Type B pancreatic cell (in vitro differentiated cells): ENCODE results near the gene DYNLT2. TPM values are rescaled to one million over a fixed set of nuclear protein-coding genes. Genes with fewer than 3 reads are reported as not detected.

Experiments
- DNase-seq: peaks from one replicate; pipeline ENCODE4 v3.0.0; 2021; ENCODE audit warnings: mixed read lengths; ENCODE audit not compliant: unreplicated experiment; ENCODE audit errors: extremely low spot score
- H3K27ac Mint-ChIP-seq: 2 replicates; pipeline ENCODE4 v1.8.0; 2021; ENCODE audit warnings: mild to moderate bottlenecking, mixed read lengths
- H3K27me3 Mint-ChIP-seq: 2 replicates; pipeline ENCODE4 v1.8.0; 2021; ENCODE audit warnings: mixed read lengths
- H3K36me3 Mint-ChIP-seq: 2 replicates; pipeline ENCODE4 v1.8.0; 2021; ENCODE audit warnings: mixed read lengths
- H3K4me1 Mint-ChIP-seq: one replicate; pipeline ENCODE4 v1.8.0; 2021; ENCODE audit warnings: mixed read lengths; ENCODE audit not compliant: unreplicated experiment
- H3K4me3 Mint-ChIP-seq: 2 replicates; pipeline ENCODE4 v1.8.0; 2021; ENCODE audit warnings: mild to moderate bottlenecking, mixed read lengths
- H3K9me3 Mint-ChIP-seq: 2 replicates; pipeline ENCODE4 v1.8.0; 2021; ENCODE audit warnings: mixed read lengths
- total RNA-seq: library from RNA; stranded (reverse); gene quantifications from 2 replicates; pipeline ENCODE4 v1.2.1, GENCODE V29; 2021; ENCODE audit warnings: low replicate concordance
- TF ChIP-seq, protein P1 (sequence below): fragments of 200-600 bp; sonication (generic); conservative IDR thresholded peaks from 2 replicates; pipeline ENCODE4 v1.5.0; 2021; ENCODE audit warnings: antibody characterized with exemption, mild to moderate bottlenecking

The DYNLT2 gene
- total RNA-seq, 1 donor from 2014 or later, result 2.6 TPM

DNA sequence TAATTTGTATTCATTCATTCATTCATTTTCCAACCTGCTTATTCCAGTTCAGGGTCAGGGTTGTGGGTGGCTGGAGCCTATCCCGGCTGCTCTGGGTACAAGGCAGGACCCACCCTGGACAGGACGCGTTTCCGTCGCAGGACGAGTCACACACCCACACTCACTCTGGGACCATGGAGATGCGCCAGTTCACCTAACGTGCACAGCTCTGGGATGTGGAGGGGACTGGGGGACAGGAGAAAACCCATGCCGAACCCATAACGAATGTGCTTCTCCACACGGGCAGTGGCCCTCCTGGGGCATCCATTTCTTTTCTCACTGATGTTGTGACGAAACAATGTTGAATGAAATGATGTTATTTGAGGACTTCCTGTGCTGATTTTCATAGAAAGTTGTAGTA is 26.5 kb upstream of the DYNLT2 start:
- Mint-ChIP-seq H3K9me3 (no peaks in the 10 kb centered on the region), H3K4me3 (no peak overlapping the region), H3K36me3 (peaks cover 3% of the 10 kb centered on the region), H3K27me3 (no peaks in the 10 kb centered on the region), H3K4me1 (no peaks in the 10 kb centered on the region), H3K27ac (no peak overlapping the region)
- TF ChIP-seq, protein P1, sequence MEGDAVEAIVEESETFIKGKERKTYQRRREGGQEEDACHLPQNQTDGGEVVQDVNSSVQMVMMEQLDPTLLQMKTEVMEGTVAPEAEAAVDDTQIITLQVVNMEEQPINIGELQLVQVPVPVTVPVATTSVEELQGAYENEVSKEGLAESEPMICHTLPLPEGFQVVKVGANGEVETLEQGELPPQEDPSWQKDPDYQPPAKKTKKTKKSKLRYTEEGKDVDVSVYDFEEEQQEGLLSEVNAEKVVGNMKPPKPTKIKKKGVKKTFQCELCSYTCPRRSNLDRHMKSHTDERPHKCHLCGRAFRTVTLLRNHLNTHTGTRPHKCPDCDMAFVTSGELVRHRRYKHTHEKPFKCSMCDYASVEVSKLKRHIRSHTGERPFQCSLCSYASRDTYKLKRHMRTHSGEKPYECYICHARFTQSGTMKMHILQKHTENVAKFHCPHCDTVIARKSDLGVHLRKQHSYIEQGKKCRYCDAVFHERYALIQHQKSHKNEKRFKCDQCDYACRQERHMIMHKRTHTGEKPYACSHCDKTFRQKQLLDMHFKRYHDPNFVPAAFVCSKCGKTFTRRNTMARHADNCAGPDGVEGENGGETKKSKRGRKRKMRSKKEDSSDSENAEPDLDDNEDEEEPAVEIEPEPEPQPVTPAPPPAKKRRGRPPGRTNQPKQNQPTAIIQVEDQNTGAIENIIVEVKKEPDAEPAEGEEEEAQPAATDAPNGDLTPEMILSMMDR, result no peak
- no peak for DNase-seq

DNA sequence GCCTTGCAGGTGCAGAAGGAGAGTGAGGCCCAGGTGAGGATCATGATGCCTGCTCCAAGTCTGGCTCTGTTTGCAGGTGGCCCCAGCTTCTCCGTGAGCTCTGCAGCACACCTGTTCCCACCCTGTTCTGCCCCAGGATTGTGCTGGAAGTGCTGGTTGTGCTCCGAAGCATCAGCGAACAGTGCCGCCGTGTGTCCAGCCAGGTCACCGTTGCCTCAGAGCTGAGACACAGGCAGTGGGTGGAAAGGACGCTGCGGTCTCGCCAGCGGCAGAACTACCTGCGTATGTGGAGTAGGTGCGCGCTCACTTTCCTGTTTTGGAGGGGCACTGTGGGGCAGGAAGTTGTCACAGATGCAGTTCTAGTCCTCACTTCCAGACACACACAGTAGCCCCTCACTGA is 25.0 kb upstream of the DYNLT2 start:
- Mint-ChIP-seq H3K27ac (no peak overlapping the region), H3K4me1 (no peaks in the 10 kb centered on the region), H3K36me3 (peaks cover 4% of the 10 kb centered on the region), H3K4me3 (no peak overlapping the region), H3K27me3 (no peaks in the 10 kb centered on the region), H3K9me3 (no peaks in the 10 kb centered on the region)
- no peak for DNase-seq
- TF ChIP-seq, protein P1, result no peak

DNA sequence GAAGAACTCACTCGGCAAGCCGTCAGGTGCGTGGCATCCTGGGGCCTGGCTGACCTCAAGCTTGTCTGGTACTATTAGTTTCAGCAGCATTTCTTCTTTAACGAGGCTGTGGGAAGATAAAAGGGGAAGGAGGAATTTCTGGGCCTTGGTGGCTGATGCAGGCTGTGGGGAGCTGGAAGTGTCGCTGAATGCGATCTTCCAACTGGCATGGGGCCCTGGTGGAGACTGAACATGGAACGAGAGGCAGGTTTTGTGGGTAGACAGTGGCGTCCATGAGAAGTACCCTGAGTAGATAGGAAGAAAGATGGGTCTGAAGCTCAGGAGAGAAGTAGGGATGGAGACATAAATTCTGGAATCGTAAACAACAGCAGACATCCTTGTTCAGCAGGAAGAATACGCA is 23.9 kb upstream of the DYNLT2 start:
- Mint-ChIP-seq H3K4me1 (no peaks in the 10 kb centered on the region), H3K36me3 (peaks cover 4% of the 10 kb centered on the region), H3K9me3 (no peaks in the 10 kb centered on the region), H3K27ac (no peak overlapping the region), H3K27me3 (no peaks in the 10 kb centered on the region), H3K4me3 (no peak overlapping the region)
- TF ChIP-seq, protein P1, result no peak
- DNase-seq, result no peak

DNA sequence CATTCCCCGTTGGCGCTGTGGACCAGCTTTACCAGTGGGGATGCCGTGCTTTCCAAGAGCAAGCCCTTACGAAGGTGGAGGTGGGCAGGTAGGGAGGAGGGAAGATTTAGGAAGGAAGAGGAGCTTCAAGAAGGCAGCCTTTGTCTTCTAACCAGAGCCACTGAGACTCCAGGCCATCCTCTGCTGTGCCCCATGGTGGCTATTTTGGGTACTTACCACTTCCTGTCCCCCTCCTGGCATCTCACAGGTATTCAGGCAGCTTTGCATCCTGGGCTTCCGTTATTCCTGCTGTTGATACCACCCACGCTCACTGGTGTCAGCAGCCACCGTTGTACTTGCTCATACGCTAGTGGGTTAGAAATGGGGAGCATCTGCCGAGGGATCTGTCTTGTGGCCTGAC is 23.0 kb upstream of the DYNLT2 start:
- Mint-ChIP-seq H3K36me3 (peaks cover 4% of the 10 kb centered on the region), H3K9me3 (no peaks in the 10 kb centered on the region), H3K4me1 (no peaks in the 10 kb centered on the region), H3K27me3 (no peaks in the 10 kb centered on the region), H3K27ac (no peak overlapping the region), H3K4me3 (no peak overlapping the region)
- TF ChIP-seq, protein P1, result no peak
- no peak for DNase-seq

DNA sequence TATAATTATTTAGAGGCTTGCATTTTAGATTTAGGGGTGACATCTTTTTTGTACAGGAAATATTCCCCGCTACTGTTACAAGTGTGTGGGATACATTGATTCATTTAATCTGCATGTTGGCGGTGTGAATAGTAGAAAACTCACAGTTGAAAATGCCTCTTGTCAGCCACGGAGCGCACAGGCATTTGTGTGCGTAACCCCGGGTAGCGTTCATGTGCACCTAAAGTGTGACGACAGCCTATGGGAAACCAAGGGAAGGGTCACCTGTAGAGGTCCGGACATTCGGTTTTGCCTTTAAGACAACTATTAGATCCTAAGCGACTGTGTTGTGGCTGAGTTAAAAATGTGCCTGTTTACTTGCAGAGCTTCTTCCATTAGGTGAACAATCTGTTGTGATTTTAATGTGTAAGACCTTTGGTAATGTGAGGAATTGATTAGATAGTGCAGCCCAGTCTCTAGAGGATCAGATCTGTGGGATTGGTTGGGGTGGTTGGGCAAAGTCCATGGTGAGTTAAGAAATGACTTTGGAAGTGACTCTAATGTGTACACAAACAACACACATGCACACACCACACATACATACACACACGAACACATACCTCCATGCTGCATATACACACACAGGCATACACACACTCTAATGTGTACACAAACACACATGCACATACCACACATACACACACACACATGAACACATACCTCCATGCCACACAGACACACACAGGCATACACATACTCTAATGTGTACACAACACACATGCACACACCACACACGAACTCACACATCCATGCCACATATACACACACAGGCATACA is 15.8 kb upstream of the DYNLT2 start:
- Mint-ChIP-seq H3K4me1 (peaks cover 10% of the 10 kb centered on the region), H3K9me3 (no peaks in the 10 kb centered on the region), H3K4me3 (no peak overlapping the region), H3K27ac (no peak overlapping the region), H3K36me3 (peaks cover 16% of the 10 kb centered on the region), H3K27me3 (no peaks in the 10 kb centered on the region)
- TF ChIP-seq, protein P1, result no peak
- no peak for DNase-seq
